HG03378 (cell line): Measurements from ENCODE around the gene KLHL14.

Experiments
- ATAC-seq: cut with Tn5 transposase; IDR thresholded peaks from one replicate; pipeline ENCODE4 v1.9.1; 2021; ENCODE audit warnings: mild to moderate bottlenecking, moderate library complexity; ENCODE audit not compliant: unreplicated experiment

Gene KLHL14

DNA sequence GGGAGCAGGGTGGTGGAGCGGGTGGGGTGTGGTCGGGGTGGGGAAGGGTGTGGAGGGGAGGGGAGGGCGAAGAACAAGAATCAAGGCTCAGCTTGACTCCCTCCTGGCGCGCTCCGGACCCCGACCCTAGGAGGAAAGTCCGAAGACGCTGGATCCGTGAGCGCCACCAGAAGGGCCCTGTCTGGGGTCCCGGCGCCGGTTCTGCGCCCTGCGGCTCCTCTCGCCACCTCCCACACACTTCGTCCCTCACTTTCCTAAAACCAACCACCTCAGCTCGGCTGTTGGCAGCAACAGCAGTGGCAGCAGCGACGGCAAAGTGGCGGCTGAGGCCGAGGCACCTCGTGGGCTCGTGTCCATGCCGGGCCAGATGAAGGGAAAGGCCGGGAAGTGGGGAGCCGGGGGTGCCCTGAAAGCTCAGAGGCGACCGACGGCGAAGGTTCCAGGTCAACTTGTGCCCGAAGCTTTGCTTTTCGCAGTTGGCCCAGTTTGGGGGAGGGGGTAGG, 2.1 kb downstream of the KLHL14 start:
- no peak for ATAC-seq

DNA sequence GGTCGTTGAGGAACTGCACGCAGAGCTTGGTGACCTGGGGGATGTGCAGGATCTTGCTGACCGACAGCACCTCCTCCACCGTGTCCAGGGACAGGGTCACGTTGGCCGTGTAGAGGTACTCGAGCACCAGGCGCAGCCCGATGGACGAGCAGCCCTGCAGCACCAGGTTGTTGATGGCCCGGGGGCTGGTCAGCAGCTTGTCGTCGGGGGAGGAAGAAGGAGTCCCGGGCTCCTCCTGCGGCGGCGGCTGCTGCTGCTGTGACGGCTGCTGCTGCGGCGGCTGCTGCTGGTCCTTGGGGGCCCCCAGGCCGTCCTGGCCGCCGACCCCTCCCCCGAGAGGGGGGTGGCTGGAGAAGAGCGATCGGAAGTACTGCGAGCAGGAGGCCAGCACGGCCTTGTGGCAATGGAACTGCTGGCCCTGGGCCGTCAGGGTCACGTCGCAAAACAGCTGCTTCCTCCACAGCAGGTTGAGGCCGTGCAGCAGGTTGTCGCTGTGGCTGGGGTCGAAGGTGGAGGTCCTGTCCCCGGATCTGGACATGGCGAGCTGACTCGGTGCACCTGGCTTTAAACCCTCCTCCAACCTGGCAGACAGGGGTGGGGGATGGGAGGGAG, 2.7 kb downstream of the KLHL14 start:
- no peak for ATAC-seq

DNA sequence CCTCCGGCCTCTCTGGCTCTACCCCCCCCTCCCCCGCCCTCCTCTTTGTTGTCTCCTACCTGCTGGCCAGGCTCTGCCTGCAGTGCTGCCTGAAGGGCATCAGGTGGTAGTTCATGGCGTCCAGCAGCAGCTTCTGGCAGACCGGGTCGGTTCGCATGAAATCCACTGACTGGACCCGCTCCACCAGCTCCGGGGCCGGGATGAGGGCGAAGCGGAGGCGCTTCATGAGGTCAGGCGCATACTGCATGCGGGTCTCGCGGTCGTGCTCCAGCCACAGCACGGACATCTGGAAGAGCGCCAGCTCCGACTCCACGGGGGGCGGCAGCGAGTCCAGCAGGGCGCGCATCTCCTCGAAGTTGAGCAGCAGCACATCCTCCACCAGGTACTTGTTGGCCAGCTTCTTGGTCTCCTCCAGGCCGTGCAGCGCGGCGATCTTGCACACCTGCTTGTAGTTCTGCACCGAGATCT, 3.2 kb downstream of the KLHL14 start:
- no peak for ATAC-seq

DNA sequence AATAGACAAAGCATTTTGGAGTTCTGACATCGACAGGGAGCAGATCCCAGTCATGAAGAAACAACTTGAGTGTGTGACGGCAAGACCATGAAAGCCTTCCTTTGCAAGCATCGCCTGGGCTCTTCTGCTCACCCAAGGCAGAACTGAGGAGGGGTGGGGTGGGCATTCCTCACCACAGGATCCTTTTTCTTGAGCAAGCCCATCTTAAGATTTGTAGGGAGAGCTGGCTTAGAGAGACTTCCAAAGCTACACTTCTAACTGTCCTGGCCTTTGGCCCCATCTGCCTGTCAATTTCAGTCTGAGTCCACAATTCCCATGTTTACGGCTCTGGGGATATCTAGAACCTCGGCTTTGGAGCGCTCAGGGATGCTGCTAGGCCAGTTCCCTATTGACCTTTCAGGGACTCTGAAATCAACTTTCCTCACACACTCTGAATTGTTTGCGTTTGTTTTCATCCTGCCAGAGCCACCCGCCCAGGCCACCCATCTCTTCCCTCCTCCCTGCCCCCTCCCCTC, 3.7 kb downstream of the KLHL14 start:
- ATAC-seq: no peak

DNA sequence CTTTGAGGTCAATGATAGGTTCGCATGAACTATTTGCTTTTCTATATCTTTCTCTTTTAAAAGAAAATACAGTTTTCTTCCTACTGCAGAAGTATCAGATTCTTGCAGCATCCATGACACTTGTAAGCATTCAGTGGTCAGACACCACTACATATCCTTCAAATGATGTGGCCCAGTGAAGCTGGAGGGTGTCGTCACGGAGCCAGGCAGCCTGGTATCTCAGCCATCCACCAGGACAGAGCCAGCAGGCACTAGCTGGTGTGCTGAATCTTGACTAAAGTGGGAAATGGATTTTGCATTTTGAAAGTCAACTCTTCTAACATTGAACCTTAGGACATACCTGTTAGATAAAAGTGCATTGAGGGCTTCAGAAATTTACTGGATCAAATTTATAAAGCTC, 5.4 kb downstream of the KLHL14 start:
- no peak for ATAC-seq

DNA sequence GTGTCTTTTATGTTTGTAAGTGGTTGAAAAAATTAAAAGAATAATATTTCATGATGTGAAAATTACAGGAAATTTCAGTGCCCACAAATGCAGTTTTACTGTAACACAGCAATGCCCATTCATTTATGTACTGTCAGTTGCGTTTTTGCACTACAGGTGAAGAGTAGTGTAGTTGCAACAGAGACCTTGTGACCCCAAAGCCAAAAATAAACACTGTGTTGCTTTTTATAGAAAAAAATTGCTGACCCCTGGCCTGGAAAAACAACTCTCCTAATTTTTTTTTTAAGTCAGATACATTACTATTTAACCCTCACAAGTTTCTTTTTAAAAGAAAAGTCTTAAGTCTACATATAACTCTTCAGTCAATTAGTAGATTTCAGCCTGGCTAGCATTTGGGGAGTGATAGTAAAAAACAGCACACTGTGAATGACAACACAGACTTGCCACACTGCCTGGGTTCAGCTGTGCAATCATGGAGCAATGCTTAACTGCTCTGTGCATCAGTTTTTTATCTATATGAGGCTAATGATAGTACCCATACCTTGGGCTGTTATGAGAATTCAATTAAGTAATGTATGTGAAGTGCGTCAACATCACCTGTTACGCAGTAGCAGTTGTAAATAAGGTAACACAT, 8.1 kb downstream of the KLHL14 start:
- ATAC-seq: no peak

DNA sequence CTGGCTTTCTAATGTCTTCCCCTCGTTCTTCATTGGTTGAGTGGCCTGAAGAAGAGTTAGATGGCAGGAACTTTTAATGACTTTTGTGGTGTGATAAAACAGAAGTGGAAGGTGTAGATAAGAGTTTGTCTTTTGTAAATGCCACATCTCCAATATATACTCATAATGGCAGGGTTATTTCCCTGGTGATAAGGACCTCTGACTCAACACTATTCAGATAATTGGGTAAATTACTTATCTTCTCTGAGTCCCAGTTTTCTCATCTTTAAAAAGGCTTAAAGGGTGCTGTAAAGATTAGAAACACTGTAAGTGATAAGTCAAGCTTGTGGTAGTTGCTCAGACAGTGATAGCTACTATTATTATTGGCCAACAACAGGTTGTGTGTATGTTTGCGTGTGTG, 9.5 kb downstream of the KLHL14 start:
- no peak for ATAC-seq

DNA sequence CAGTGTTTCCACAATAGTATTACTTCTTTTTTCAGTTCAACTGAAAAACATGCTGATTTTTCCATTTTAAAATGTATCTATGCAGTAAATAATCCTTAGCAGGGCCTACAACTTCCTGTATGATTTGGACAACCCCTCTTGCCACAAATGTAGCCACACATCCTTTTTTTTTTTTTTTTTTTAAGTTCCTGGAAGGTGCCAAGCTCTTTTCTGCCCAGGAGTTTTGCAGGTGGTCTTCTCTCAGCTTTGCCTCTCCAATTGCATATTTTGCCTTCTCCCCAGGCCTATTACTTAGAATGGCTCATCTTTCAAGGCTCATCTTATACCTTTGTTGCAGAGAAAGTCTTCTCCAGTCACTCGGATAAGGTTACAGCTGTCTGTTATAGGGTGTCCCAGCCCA, 11.6 kb downstream of the KLHL14 start:
- ATAC-seq: no peak

DNA sequence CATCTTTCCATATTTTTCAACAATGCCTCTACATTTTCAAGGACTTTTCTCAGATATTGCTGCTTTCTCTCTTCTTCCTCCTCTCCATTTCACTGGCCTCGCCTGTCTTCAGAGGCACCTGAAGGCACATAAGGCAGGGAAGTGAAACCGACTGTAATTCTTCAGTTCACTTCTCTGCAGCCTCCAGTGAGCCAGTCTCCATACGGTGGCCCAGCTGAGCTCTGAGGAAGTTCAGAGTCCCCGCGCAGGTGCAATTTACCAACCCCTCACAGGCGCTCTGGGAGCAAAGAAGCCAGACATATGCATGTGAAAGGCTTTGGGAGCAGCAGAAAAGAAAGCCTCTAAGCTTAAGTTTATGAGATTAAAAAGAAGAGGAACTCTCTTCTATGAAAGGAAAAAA, 12.4 kb downstream of the KLHL14 start:
- ATAC-seq: peak; percentile 91

DNA sequence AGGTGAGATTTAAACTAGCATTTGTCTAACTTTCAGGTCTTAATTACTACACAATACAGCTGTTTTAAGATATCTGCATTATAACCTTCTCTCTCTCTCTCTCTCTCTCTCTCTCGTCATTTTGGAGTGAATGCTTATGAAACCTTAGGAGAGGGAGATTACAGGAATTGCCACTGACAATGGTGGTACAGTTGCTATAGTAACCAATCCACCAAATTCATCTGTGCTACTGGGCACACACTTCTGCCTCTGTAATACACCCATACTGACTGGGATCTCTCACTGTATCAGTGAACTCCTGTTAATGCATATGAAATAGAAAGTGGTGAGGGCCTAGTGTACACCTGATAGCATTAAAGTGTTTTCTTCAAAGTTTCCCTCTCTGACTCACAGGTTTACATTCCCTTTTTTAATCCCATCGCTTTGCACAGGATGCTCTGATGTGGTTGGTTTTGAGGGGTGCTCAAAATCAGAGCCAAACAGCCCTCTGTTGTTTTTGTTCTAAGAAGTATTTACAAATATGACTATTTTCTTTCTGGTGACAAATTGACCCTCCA, 13.1 kb downstream of the KLHL14 start:
- no peak for ATAC-seq

DNA sequence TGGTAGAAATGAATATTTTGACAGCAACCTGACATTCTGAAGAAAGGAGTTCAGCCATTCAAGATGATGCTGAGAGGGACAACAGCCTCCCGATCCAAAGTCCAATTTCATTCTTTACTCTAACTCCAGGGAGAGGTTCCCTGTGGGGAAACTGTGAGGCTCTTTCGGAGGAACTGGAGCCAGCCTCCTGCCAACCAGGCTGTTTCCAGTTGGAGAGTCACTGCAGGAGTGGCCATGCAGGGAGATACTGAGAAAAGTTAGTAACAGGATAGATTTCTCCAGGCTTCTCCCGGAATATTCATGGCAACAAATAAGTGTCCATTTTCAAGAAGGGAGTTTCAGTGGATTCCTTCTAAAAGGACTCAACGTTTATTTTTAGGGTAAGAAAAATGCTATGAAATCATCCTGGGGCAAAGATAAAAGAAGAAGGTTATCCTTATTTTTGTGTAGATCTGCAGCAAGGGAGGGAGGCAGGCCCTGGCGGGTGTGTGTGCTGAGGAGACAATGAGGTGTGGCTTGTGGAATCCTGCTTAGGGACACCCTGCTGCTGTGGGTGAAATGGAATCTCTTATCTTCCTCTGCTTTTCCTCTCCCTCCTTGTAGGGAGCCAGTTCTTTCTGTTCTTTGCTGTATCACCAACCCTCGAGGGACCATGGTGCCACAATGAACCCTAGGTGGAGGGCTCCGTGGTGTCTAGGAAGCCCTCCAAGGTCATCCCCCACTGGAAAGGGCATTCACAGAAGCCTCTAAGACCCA, 18.1 kb downstream of the KLHL14 start:
- ATAC-seq: no peak

DNA sequence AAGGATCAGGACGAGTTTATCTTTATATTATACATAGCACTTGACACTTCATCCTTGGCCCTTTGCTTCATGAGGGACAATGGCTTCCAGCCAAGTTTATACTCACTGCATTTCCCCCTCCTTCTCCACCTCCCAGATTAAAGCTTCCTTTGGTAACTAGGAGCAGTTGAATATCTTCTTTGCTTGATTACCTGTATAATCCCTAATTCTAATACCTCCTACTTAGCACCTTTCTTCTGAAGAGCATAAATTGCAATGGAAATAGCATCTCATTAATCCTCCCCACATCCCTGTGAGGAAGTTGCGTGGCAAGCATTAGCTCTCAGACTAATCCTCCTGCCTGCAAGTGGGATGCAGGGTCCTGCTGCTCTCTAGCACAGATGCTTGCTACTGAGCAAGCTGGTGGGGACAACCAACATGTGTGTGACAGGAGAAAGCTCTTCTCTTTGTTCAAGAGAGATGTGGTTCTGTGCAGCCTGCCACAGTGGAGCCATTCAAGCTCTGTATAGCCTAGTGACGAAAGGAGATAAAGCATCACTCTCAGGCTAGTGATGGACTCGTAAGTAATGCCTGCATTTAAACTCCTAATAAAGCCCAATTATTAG, 19.1 kb downstream of the KLHL14 start:
- no peak for ATAC-seq

DNA sequence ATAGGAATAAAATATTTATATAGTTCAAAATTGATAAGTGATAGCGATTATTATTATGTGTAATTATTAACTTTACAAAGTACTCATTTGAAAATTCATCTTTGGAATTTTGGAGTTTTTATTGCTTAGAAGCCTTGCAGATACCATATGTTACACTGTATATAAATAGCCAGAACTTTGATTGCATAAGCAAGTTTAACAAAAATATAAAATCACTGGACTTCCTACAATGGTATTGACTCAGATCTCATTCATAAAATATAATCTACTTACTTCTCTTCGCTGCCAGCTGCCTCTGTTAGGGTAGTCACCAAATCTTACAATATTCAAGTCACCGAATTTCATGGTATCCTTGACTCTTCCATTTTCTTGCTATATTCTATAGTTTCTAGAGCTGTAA, 22.5 kb downstream of the KLHL14 start:
- ATAC-seq: no peak

DNA sequence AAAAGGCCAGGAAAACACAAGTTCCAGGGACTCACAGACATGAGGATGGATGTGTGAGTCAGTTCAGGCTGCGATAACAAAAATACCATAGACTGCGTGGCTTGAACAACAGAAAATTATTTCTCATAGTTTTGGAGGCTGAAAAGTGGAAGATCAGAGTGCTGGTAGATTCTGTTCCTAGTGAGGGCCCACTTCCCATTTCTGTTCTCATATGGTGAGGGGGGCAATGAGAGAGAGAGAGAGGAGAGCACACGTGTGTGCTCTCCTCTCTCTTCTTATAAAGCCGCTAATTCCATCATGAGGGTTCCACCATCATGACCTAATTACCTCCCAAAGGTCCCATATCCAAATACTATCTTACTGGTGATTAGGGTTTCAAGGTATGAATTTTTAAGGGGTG, 23.0 kb downstream of the KLHL14 start:
- no peak for ATAC-seq

DNA sequence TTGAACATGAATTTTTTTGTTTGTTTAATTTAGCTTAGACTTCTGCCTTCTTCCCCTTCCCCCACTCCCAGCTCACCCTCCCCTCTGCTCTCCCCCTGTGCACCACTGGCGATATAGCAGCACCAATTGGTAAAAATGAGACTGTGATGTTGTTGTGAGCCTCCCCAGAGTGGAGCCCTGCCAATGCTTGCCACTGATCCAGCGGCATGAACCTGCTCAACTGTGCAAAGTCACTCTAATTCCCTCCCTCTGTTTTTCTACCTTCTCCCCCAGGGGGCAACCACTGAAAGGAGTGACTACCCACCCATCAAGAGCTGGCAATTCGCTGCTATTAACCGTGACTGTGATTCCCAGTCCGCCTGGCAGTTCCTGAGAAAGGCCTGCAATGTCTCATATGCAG, 30.2 kb downstream of the KLHL14 start:
- ATAC-seq: no peak

DNA sequence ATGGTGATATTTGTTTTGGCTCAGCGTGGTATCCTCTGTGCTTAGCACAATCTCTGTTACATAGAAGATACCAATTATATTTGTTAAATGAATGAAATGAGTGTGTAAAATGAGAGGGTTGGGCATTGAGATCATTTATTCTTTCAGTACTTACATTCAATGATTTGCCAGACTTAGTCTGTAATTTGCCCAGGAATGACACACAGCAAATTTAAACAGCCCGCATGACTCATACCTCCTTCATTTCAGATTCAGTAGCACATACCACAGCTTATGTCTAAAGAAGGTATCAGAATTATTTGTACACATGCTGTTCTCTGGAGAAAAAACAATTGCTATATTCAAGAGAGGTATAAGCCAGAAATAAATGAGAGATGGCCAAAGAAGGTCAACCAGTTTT, 37.0 kb downstream of the KLHL14 start:
- ATAC-seq: no peak

DNA sequence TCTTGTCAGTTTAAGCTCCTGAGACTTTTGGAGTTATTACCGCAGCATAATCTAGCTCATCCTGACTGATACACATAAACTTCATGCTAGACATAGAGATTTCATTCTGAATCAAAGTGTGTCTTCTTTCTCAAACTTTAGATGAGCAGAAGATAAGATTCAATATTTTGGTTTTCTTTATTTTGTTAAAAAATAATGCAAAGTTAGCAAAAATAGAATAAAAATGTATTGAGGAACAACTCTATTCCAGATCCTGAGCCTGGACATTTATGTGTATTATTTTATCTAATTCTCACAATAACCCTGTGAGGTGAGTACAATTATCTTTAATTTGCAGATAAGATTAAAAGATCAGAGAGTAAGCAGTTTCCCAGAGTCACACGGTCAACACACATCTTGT, 38.4 kb downstream of the KLHL14 start:
- no peak for ATAC-seq

DNA sequence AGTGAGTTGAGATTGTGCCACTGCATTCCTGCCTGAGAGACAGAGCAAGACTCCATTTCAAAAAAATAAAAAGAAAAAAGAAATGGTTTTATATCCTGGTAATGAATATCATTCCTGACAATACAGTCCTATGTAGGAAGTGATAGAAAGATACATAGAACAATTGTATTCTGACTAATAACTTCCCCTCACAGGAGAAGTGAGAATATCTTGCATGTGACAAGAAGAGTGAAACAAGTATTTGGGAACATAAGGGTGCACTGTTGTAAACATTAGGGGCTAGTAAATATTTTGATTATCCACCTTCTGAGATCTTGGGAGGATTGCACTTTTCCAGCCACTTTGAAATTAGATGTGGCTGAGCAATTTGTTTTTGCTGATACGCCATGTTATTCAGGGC, 40.7 kb downstream of the KLHL14 start:
- no peak for ATAC-seq

DNA sequence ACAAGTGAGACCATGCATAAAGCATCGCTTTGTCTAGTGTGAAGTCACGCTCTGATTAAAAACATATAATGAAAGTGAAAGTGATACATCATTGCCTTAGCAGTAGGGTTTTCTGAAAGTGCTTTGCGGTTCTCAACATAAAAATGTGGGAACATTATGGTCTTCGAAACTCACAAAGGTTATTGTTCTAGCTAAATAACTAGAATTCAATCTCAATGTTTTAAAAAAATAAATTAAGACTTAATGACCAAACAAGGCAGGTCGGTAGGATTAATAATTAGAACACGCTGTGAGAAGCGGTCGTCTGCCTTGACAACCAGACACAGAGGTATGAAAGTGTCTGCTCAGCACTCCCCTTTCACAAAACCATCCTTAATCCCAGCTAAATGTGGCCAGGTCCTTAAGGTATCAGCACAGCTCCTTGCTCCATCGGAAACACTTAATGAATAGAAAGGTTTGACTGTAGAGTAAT, 42.2 kb downstream of the KLHL14 start:
- peak; percentile 99 for ATAC-seq

DNA sequence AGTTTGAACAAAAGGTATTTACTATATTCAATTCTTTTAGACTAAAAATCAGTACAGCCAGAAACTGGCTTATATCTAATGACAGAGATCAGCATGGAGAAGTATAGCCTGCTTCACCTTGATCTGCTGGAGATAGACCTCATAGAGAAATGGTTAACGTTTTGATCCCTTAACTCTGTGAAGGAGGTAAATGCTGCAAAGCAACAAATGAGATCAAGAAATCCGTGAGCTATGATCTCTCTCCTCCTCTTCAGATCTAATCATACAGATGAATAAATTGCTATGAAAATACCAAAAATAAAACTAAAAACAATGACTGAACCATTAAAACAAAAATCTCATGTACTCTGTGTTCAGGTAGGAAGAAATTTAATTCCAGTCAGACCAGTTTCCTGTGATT, 42.8 kb downstream of the KLHL14 start:
- ATAC-seq: peak; percentile 8
